Measurements from ENCODE around the gene GAA.
"Not testable (repeated sequence)": the region's sequence is repeated elsewhere in the genome, so short reads cannot be mapped to it uniquely, and the experiment has no call there.

The GAA gene

GRCh38 chr17:80084773-80085172, 16.6 kb upstream of the GAA start:
- no peak for DNase-seq

GRCh38 chr17:80086081-80086480, 15.3 kb upstream of the GAA start:
- no peak for DNase-seq

GRCh38 chr17:80086616-80087015, 14.8 kb upstream of the GAA start:
- DNase-seq, result no peak

- no peak for DNase-seq
These were observed 13.8 kb upstream of the GAA start for GRCh38 chr17:80087346-80088265.

- DNase-seq, result no peak
These were observed 11.6 kb upstream of the GAA start for GRCh38 chr17:80089762-80090161.

- not testable (repeated sequence) for DNase-seq
These were observed 11.2 kb upstream of the GAA start for GRCh38 chr17:80090164-80090563.

GRCh38 chr17:80091376-80091775, 10.0 kb upstream of the GAA start:
- DNase-seq, result no peak

- DNase-seq, result no peak
These were observed 8.4 kb upstream of the GAA start for GRCh38 chr17:80092959-80093358.

- no peak for DNase-seq
These were observed 6.1 kb upstream of the GAA start for GRCh38 chr17:80095038-80095843.

GRCh38 chr17:80095844-80096475, 5.4 kb upstream of the GAA start:
- DNase-seq, result no peak

- no peak for DNase-seq
These were observed 4.8 kb upstream of the GAA start for GRCh38 chr17:80096561-80097021.

- no peak for DNase-seq
These were observed 4.2 kb upstream of the GAA start for GRCh38 chr17:80097127-80097621.

- no peak for DNase-seq
These were observed 3.3 kb upstream of the GAA start for GRCh38 chr17:80097844-80098691.

GRCh38 chr17:80099291-80100034, 1.9 kb upstream of the GAA start:
- no peak for DNase-seq

- DNase-seq, result no peak
These were observed 1.4 kb upstream of the GAA start for GRCh38 chr17:80100035-80100323.

GRCh38 chr17:80101946-80102663, 724 bp downstream of the GAA start:
- DNase-seq, result no peak

- DNase-seq, result no peak
These were observed 1.5 kb downstream of the GAA start for GRCh38 chr17:80102664-80103448.

GRCh38 chr17:80103449-80104085, 2.2 kb downstream of the GAA start:
- no peak for DNase-seq

- no peak for DNase-seq
These were observed 3.1 kb downstream of the GAA start for GRCh38 chr17:80104321-80104955.
